HG02973 (cell line): Measurements from ENCODE around the gene DPP3.

Source experiments
- ATAC-seq: cut with Tn5 transposase; IDR thresholded peaks from one replicate; pipeline ENCODE4 v1.9.1; 2021; ENCODE audit warnings: moderate library complexity; ENCODE audit not compliant: unreplicated experiment

The DPP3 gene

GRCh38 chr11:66555416-66555815 is 75.2 kb downstream of the DPP3 start:
- no peak for ATAC-seq

- ATAC-seq, result no peak
Observed at GRCh38 chr11:66556086-66556485, 75.9 kb downstream of the DPP3 start.

GRCh38 chr11:66557733-66558326 is 77.6 kb downstream of the DPP3 start:
- ATAC-seq, result no peak
